ENCODE data around the gene RAP1GDS1.
"Not testable (repeated sequence)": the region's sequence is repeated elsewhere in the genome, so short reads cannot be mapped to it uniquely, and the experiment has no call there.

RAP1GDS1 gene

GRCh38 chr4:98352396-98352795 lies 91.2 kb downstream of the RAP1GDS1 start:
- Histone ChIP-seq H3K9ac (no peak overlapping the region), H3K36me3 (ENCODE audit: control insufficient read depth, insufficient read depth, low read length) (no peaks in the 10 kb centered on the region), H3K79me2 (no peaks in the 10 kb centered on the region), H3K4me1 (no peaks in the 10 kb centered on the region), H3K4me3 (ENCODE audit: low read depth, low read length) (no peak overlapping the region), H2AFZ (no peak overlapping the region), H3K4me2 (ENCODE audit: low read length) (no peak overlapping the region), H3K27ac (no peak overlapping the region), H3K27me3 (ENCODE audit: control insufficient read depth, insufficient read depth, low read length) (no peaks in the 10 kb centered on the region), H3K9me3 (ENCODE audit: control insufficient read depth, low read length) (no peaks in the 10 kb centered on the region)
- TF ChIP-seq, protein P1, sequence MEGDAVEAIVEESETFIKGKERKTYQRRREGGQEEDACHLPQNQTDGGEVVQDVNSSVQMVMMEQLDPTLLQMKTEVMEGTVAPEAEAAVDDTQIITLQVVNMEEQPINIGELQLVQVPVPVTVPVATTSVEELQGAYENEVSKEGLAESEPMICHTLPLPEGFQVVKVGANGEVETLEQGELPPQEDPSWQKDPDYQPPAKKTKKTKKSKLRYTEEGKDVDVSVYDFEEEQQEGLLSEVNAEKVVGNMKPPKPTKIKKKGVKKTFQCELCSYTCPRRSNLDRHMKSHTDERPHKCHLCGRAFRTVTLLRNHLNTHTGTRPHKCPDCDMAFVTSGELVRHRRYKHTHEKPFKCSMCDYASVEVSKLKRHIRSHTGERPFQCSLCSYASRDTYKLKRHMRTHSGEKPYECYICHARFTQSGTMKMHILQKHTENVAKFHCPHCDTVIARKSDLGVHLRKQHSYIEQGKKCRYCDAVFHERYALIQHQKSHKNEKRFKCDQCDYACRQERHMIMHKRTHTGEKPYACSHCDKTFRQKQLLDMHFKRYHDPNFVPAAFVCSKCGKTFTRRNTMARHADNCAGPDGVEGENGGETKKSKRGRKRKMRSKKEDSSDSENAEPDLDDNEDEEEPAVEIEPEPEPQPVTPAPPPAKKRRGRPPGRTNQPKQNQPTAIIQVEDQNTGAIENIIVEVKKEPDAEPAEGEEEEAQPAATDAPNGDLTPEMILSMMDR (IDR thresholded peaks at IDR 0.05), result no peak

- Histone ChIP-seq H3K4me1 (no peaks in the 10 kb centered on the region), H3K79me2 (no peaks in the 10 kb centered on the region), H3K9ac (no peak overlapping the region), H3K4me3 (ENCODE audit: low read depth, low read length) (no peak overlapping the region), H3K4me2 (ENCODE audit: low read length) (no peak overlapping the region), H3K27me3 (ENCODE audit: control insufficient read depth, insufficient read depth, low read length) (no peaks in the 10 kb centered on the region), H3K9me3 (ENCODE audit: control insufficient read depth, low read length) (no peaks in the 10 kb centered on the region), H3K27ac (no peak overlapping the region), H3K36me3 (ENCODE audit: control insufficient read depth, insufficient read depth, low read length) (no peaks in the 10 kb centered on the region), H2AFZ (no peak overlapping the region)
- TF ChIP-seq, protein P1 (IDR thresholded peaks at IDR 0.05), result no peak
Measured at GRCh38 chr4:98352940-98353339, 91.8 kb downstream of the RAP1GDS1 start.

GRCh38 chr4:98358630-98359248 lies 97.6 kb downstream of the RAP1GDS1 start:
- H3K36me3 ChIP-seq (ENCODE audit: control insufficient read depth, insufficient read depth, low read length), result no peaks in the 10 kb centered on the region
- no peaks in the 10 kb centered on the region for H3K9me3 ChIP-seq (ENCODE audit: control insufficient read depth, low read length)
- H3K4me1 ChIP-seq, result no peaks in the 10 kb centered on the region
- TF ChIP-seq, protein P1 (IDR thresholded peaks at IDR 0.05), result no peak
- H3K27ac ChIP-seq, result no peak overlapping the region
- H3K79me2 ChIP-seq, result no peaks in the 10 kb centered on the region
- no peak overlapping the region for H3K4me3 ChIP-seq (ENCODE audit: low read depth, low read length)
- H3K9ac ChIP-seq, result no peak overlapping the region
- H2AFZ ChIP-seq, result no peak overlapping the region
- no peak overlapping the region for H3K4me2 ChIP-seq (ENCODE audit: low read length)
- H3K27me3 ChIP-seq (ENCODE audit: control insufficient read depth, insufficient read depth, low read length), result no peaks in the 10 kb centered on the region

DNA sequence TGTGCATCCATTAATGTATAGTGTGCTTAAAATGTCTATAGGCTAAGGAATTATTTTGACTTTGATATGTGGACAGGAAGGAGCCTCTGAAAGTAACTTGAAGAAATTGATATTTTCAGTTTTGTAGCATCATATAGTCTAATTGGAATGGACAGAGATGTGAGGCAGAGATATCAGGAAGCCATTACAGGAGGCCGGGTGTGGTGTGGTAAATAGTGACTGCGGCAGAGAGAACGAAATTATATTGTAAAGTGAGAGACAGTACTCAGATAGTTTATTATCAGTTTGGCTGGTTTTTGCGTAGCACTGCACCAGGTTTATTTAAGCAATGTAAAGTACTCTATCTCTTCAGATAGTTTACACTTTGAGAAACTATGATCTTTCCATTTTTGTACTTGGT lies 98.5 kb downstream of the RAP1GDS1 start:
- Histone ChIP-seq H3K4me1 (no peaks in the 10 kb centered on the region), H3K79me2 (no peaks in the 10 kb centered on the region), H3K9ac (no peak overlapping the region), H3K36me3 (ENCODE audit: control insufficient read depth, insufficient read depth, low read length) (no peaks in the 10 kb centered on the region), H3K27me3 (ENCODE audit: control insufficient read depth, insufficient read depth, low read length) (no peaks in the 10 kb centered on the region), H3K4me3 (ENCODE audit: low read depth, low read length) (no peak overlapping the region), H3K27ac (no peak overlapping the region), H2AFZ (no peak overlapping the region), H3K9me3 (ENCODE audit: control insufficient read depth, low read length) (no peaks in the 10 kb centered on the region), H3K4me2 (ENCODE audit: low read length) (no peak overlapping the region)
- TF ChIP-seq, protein P1 (IDR thresholded peaks at IDR 0.05), result no peak

DNA sequence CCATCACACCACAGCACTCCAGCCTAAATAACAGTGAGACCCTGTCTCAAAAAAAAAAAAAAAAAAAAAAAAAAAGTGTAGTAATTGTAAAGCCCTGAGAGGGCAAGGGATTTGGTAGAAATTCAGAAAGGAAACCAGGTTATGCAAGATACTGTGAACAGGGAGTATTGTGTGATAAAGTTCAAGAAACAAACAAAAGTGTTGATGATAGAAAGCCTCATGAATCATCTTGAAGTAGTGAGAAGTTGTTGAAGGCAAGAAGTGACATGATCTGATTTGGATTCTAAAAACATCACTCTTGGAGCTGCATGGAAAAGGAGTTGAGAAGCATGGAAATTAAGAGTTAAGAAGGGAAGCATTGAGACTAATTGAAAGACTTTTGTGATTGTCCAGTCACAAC lies 102.2 kb downstream of the RAP1GDS1 start:
- Histone ChIP-seq H3K4me1 (no peaks in the 10 kb centered on the region), H3K4me3 (ENCODE audit: low read depth, low read length) (no peak overlapping the region), H3K4me2 (ENCODE audit: low read length) (no peak overlapping the region), H3K27me3 (ENCODE audit: control insufficient read depth, insufficient read depth, low read length) (no peaks in the 10 kb centered on the region), H3K9me3 (ENCODE audit: control insufficient read depth, low read length) (no peaks in the 10 kb centered on the region), H3K79me2 (no peaks in the 10 kb centered on the region), H3K36me3 (ENCODE audit: control insufficient read depth, insufficient read depth, low read length) (no peaks in the 10 kb centered on the region), H2AFZ (no peak overlapping the region), H3K27ac (no peak overlapping the region), H3K9ac (no peak overlapping the region)
- TF ChIP-seq, protein P1 (IDR thresholded peaks at IDR 0.05), result no peak

GRCh38 chr4:98366275-98366674 lies 105.1 kb downstream of the RAP1GDS1 start:
- H3K9me3 ChIP-seq (ENCODE audit: control insufficient read depth, low read length); H3K9ac ChIP-seq; H3K4me3 ChIP-seq (ENCODE audit: low read depth, low read length); H3K27ac ChIP-seq; H3K4me2 ChIP-seq (ENCODE audit: low read length); H2AFZ ChIP-seq; H3K36me3 ChIP-seq (ENCODE audit: control insufficient read depth, insufficient read depth, low read length); H3K4me1 ChIP-seq; H3K27me3 ChIP-seq (ENCODE audit: control insufficient read depth, insufficient read depth, low read length); H3K79me2 ChIP-seq: not testable (repeated sequence)

- H3K9ac ChIP-seq; H3K27me3 ChIP-seq (ENCODE audit: control insufficient read depth, insufficient read depth, low read length); H3K4me1 ChIP-seq; H3K9me3 ChIP-seq (ENCODE audit: control insufficient read depth, low read length); H3K27ac ChIP-seq; H3K4me3 ChIP-seq (ENCODE audit: low read depth, low read length); H3K4me2 ChIP-seq (ENCODE audit: low read length); H2AFZ ChIP-seq; H3K36me3 ChIP-seq (ENCODE audit: control insufficient read depth, insufficient read depth, low read length); H3K79me2 ChIP-seq: not testable (repeated sequence)
Measured at GRCh38 chr4:98368000-98368399, 106.8 kb downstream of the RAP1GDS1 start.
